Muscle layer of colon (tissue), 2 donors: Measurements from ENCODE around the gene POLR2J.
"Not testable (repeated sequence)": the region's sequence is repeated elsewhere in the genome, so short reads cannot be mapped to it uniquely, and the experiment has no call there.

Source experiments
- H3K27ac ChIP-seq: one replicate; pipeline ENCODE4 v1.7.0; 2013; ENCODE audit warnings: low read depth, mild to moderate bottlenecking, low read length, moderate library complexity
- H3K27me3 ChIP-seq, 2 donors: one replicate each; pipeline ENCODE4 v1.7.0; 2013; ENCODE audit warnings: low read length in 2 of 2, mild to moderate bottlenecking in 2 of 2; ENCODE audit not compliant: insufficient read depth in 2 of 2, control insufficient read depth in 1 of 2
- H3K36me3 ChIP-seq: one replicate; pipeline ENCODE4 v1.7.0; 2013; ENCODE audit warnings: mild to moderate bottlenecking, low read length; ENCODE audit not compliant: insufficient read depth
- H3K4me1 ChIP-seq: one replicate; pipeline ENCODE4 v1.7.0; 2013; ENCODE audit warnings: mild to moderate bottlenecking, low read length; ENCODE audit not compliant: insufficient read depth
- H3K4me3 ChIP-seq, 2 donors: one replicate each; pipeline ENCODE4 v1.7.0; 2013; ENCODE audit warnings: low read length in 2 of 2, low read depth in 1 of 2, mild to moderate bottlenecking in 1 of 2, moderate library complexity in 1 of 2
- H3K9ac ChIP-seq: one replicate; pipeline ENCODE4 v1.7.0; 2013; ENCODE audit warnings: low read length
- H3K9me3 ChIP-seq: one replicate; pipeline ENCODE4 v1.7.0; 2013; ENCODE audit warnings: mild to moderate bottlenecking, low read length
- donor health status: abdominal sarcoma.
- donor health status: Adenocarcinoma of cecum.

POLR2J gene

GRCh38 chr7:102511860-102512522 lies 33.3 kb upstream of the POLR2J start:
- not testable (repeated sequence) for H3K27me3 ChIP-seq, H3K9ac ChIP-seq, H3K9me3 ChIP-seq, H3K4me3 ChIP-seq, H3K4me1 ChIP-seq, H3K27ac ChIP-seq, H3K36me3 ChIP-seq

GRCh38 chr7:102510575-102510974 lies 31.9 kb upstream of the POLR2J start:
- not testable (repeated sequence) for H3K9me3 ChIP-seq, H3K4me1 ChIP-seq

GRCh38 chr7:102507410-102508088 lies 28.8 kb upstream of the POLR2J start:
- H3K9ac ChIP-seq, H3K27ac ChIP-seq, H3K9me3 ChIP-seq, H3K36me3 ChIP-seq, H3K4me3 ChIP-seq, H3K4me1 ChIP-seq, H3K27me3 ChIP-seq: not testable (repeated sequence)

More at GRCh38 chr7:102510575-102510974, 31.9 kb upstream of the POLR2J start:
- H3K36me3 ChIP-seq, H3K4me3 ChIP-seq, H3K27me3 ChIP-seq, H3K9ac ChIP-seq, H3K27ac ChIP-seq: not testable (repeated sequence)

- not testable (repeated sequence) for H3K9ac ChIP-seq, H3K4me3 ChIP-seq, H3K27ac ChIP-seq, H3K27me3 ChIP-seq, H3K36me3 ChIP-seq, H3K4me1 ChIP-seq, H3K9me3 ChIP-seq
Measured at GRCh38 chr7:102505298-102506185, 26.8 kb upstream of the POLR2J start.

- not testable (repeated sequence) for H3K4me1 ChIP-seq, H3K36me3 ChIP-seq, H3K27me3 ChIP-seq, H3K9ac ChIP-seq, H3K4me3 ChIP-seq, H3K9me3 ChIP-seq, H3K27ac ChIP-seq
Measured at GRCh38 chr7:102503141-102503540, 24.4 kb upstream of the POLR2J start.

- H3K36me3 ChIP-seq, H3K4me1 ChIP-seq, H3K27ac ChIP-seq, H3K27me3 ChIP-seq, H3K9me3 ChIP-seq, H3K4me3 ChIP-seq, H3K9ac ChIP-seq: not testable (repeated sequence)
Measured at GRCh38 chr7:102498321-102498720, 19.6 kb upstream of the POLR2J start.

GRCh38 chr7:102497308-102497707 lies 18.6 kb upstream of the POLR2J start:
- not testable (repeated sequence) for H3K27me3 ChIP-seq, H3K27ac ChIP-seq

GRCh38 chr7:102496861-102497260 lies 18.1 kb upstream of the POLR2J start:
- H3K27me3 ChIP-seq, H3K27ac ChIP-seq, H3K9ac ChIP-seq, H3K9me3 ChIP-seq, H3K4me3 ChIP-seq, H3K36me3 ChIP-seq, H3K4me1 ChIP-seq: not testable (repeated sequence)

More at GRCh38 chr7:102497308-102497707, 18.6 kb upstream of the POLR2J start:
- not testable (repeated sequence) for H3K9me3 ChIP-seq, H3K4me1 ChIP-seq, H3K4me3 ChIP-seq, H3K9ac ChIP-seq, H3K36me3 ChIP-seq

- H3K4me3 ChIP-seq, H3K9me3 ChIP-seq, H3K9ac ChIP-seq, H3K36me3 ChIP-seq, H3K27ac ChIP-seq, H3K27me3 ChIP-seq, H3K4me1 ChIP-seq: not testable (repeated sequence)
Measured at GRCh38 chr7:102494473-102495149, 15.9 kb upstream of the POLR2J start.

GRCh38 chr7:102494026-102494425 lies 15.3 kb upstream of the POLR2J start:
- H3K4me3 ChIP-seq, H3K9me3 ChIP-seq, H3K27ac ChIP-seq, H3K4me1 ChIP-seq, H3K9ac ChIP-seq, H3K27me3 ChIP-seq, H3K36me3 ChIP-seq: not testable (repeated sequence)

- not testable (repeated sequence) for H3K4me3 ChIP-seq, H3K27me3 ChIP-seq, H3K9me3 ChIP-seq, H3K9ac ChIP-seq, H3K36me3 ChIP-seq, H3K27ac ChIP-seq, H3K4me1 ChIP-seq
Measured at GRCh38 chr7:102493220-102493935, 14.7 kb upstream of the POLR2J start.
